GM21723 (cell line): ENCODE data around the gene SEPTIN10.

ENCODE experiments used
- ATAC-seq: cut with Tn5 transposase; IDR thresholded peaks from one replicate; pipeline ENCODE4 v1.9.1; 2021; ENCODE audit warnings: mild to moderate bottlenecking, moderate library complexity; ENCODE audit not compliant: unreplicated experiment

The SEPTIN10 gene

DNA sequence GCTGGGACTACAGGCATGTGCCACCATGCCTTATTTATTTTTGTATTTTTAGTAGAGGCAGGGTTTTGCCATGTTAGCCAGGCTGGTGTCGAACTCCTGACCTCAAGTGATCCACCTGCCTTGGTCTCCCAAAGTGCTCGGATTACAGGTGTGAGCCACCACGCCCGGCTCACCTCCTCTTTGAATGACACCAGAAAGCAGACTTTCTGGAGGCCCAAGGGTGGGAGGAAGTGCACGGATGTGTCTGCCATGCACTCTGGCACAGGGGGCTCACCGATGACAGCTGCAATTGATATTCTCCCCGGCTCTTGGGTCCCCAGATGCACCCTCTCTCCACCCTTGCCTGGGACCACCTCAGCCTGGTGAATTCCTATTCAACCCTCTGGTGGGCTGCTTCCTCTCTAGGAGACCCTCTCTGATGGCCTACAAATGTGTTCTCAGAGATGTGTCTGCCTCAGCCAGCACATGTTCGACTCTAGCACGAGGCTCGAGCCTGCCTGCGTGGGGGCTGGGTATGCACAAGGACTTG lies 87.3 kb downstream of the SEPTIN10 start:
- no peak for ATAC-seq

DNA sequence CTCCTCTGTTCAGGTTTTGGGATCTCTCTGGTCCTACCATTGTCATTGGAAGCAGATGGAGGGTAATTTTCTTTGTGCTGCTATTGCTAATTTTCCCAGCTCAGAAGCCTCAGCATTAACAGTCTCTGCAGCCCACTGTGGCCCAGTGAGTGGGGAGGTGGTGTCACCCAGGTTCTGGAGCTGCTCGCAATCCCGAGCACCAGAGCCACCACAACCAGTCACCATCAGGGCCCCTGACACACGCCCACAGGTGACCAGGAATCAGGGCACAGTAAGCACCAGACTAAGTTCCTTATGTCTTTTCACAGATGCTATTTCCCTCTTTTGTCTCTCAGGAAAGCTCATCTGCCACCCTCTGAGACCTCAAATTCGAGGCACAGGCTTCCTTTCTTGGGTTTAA lies 87.9 kb downstream of the SEPTIN10 start:
- no peak for ATAC-seq

GRCh38 chr2:109523536-109524361 lies 90.0 kb downstream of the SEPTIN10 start:
- ATAC-seq, result no peak

GRCh38 chr2:109523121-109523520 lies 90.6 kb downstream of the SEPTIN10 start:
- ATAC-seq, result no peak

DNA sequence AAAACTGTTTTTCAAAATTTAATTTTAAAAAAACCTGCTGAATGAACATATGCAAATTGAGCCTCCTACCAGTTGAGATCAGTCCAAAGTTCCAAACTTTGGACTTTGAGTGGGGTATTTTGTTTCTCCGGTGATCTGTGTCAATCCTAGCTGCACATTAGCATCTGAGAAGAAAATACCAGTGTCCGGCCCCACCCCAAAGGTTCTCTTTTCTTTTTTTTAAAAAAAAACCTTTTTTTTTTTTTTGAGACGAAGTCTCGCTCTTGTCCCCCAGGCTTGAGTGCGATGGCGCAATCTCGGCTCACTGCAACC lies 91.7 kb downstream of the SEPTIN10 start:
- no peak for ATAC-seq

- ATAC-seq, result no peak
Observed at GRCh38 chr2:109521233-109522062, 92.3 kb downstream of the SEPTIN10 start.

DNA sequence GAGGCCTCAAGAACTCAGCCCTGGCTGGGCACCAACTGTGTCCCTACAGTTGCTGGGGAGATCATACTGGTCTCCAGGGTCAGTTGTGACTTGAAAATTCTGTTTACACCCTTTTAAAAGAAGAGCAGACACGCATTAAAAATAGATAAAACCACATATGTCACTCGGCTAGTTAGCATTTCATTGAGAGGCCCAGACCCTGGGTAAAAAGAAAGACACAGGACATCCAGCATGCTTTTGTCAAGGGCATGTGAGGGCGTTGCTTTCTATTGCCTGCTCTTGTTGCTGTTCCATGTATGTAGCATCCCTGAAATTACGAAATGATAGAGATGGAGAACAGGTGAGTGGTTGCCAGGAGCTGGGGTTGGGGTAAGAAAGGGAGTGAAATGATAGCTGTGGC lies 94.3 kb downstream of the SEPTIN10 start:
- no peak for ATAC-seq

DNA sequence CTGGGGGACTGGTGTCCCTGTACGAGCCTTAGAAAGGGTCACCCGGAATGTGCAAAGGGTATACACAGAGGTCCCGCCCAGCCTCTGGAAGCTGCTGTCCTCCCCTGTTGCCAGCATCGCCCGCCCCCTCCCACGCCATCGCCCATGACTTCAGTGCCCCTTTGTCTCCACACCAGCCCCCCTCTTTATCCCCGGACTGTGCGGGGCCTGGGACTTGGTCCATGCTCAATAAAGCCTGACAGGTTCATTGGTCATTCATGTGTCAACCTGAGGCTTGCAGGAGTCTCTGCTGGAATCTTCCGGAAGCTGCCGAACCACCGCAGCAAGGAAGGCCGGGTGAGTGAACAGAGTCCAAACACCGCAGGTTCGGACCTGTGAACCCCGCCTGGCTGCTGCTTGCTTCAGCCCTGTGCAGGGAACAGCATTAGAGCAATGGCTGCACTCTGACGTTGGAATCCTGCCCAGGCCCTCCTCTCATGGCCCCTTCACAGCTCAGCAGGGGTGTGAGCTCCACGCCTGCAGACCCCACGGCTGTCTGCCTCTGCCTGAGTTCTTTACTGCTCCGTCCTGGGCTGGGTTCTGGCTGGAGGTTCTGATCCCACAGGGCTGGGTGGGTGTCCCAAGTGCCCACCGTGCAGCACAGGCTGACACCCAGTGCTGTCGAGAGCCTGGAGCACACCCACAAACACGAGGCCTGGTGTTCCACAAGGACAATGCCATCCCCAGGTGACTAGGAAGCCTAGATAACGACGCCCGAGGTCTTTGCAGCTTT lies 96.5 kb downstream of the SEPTIN10 start:
- ATAC-seq, result no peak

DNA sequence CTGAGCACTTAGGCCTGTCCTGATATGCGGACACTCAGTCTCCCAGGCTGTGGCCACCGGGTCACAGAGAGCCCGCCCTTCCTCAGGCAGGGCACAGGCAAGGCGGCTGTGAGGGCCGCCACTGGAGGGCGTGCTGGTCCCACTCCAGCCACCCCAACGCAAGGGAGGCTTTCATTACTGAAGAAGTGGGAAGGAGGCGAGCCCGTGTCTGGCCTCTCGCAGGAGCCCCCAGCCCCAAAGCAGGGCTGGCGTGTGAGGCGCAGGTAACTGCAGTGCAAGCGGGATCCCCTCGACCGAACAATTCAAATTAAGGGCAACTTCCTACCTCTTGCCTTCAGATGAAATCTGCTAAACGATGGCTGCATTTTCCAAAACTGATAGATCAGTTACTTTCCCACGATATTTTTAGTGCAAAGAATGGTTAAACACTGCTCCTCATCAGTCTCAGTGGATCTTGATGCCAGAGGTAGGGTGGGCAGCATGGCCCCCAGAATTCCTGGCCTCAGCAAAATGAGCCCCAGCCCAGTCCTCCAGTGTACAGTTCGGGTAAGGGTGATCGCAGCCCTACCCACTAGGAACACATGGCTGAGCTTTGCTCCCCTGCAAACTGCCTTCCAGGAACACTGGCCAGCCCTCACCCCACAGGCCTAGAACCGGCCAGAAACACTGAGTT lies 97.2 kb downstream of the SEPTIN10 start:
- ATAC-seq, result no peak

- no peak for ATAC-seq
Observed at GRCh38 chr2:109514857-109515256, 98.9 kb downstream of the SEPTIN10 start.

DNA sequence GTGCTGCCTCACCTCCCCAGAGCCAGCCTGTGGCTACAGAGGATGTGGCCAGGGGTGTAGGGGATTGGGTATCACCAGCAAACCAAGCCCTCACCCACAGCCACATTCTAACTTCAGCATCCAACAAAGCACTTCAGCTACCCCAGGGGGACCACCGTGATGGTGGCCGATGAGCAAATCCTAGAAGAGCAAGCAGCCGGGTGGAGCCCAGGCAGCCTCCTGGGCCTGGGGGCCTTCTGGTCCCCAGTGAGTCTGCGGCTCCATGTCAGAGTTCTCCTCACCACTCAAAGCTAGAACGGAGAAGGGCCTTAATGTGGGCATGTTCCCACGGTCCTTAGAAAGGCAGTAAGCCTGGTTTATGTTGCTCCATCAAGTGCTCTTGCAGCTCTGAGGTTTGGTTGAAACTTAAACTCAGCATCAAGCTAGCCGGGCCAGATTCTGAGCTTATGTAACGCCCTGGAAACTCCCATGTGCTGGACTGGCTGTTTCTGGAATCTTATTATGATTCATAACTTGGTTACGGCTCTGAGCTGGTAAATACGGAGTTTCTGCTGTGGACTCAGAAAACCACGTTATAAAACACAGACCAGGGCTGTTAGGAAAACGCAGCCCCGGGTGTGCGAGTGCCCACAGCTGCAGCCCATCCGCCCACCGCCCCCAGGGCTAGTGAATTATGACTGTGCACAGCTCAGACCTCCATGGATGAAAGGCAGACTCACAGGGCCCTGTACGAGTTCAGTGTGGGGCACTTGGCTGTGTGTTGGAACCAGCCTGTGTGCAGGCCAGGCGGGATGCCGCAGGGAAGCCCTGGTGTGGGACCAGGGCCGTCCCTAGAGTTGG lies 99.8 kb downstream of the SEPTIN10 start:
- peak; percentile 77 for ATAC-seq

- ATAC-seq, result no peak
Observed at GRCh38 chr2:109513230-109513629, 100.5 kb downstream of the SEPTIN10 start.

DNA sequence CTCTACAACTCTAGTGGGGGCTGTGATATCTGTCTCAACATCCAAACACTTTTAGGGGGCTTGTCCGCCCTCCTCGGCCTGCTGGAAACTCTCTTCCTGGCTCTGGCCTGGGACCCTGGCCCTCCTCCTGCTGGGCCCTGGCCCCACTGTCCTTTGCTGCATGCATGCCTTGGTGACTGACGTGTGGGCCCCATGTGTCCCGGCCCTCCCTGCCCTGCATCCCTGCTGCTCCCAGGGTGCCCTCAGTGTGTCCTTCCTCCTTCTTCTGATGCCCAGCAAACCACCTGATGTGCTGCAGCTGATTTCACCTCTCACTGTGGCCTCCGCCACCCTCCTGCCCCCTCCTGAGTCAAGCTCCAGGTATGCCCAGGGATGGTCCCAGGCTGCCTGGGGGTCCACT lies 101.7 kb downstream of the SEPTIN10 start:
- ATAC-seq, result no peak

- no peak for ATAC-seq
Observed at GRCh38 chr2:109511168-109511567, 102.6 kb downstream of the SEPTIN10 start.

- peak; percentile 26 for ATAC-seq
Observed at GRCh38 chr2:109510136-109511028, 103.4 kb downstream of the SEPTIN10 start.

DNA sequence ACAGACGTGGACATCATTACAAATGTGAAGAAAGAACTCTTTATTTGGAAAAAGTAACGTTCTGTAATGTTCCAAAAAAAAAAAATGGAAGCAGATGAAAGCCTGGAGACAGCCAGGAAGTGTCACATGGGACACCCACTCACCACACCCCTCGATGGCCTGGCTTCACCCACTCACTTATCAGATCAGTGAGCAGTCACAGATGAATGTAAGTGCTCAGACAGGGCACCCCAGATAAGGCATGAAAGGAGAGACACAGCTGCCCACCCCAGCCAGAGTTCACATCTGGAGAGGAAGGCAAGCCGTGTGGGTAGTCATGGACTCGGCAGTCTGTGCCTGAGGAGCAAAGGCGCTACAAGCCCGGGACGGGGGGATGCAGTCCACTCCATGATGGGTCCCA lies 105.2 kb downstream of the SEPTIN10 start:
- no peak for ATAC-seq

- no peak for ATAC-seq
Observed at GRCh38 chr2:109507828-109508227, 105.9 kb downstream of the SEPTIN10 start.

- no peak for ATAC-seq
Observed at GRCh38 chr2:109507217-109507616, 106.5 kb downstream of the SEPTIN10 start.

DNA sequence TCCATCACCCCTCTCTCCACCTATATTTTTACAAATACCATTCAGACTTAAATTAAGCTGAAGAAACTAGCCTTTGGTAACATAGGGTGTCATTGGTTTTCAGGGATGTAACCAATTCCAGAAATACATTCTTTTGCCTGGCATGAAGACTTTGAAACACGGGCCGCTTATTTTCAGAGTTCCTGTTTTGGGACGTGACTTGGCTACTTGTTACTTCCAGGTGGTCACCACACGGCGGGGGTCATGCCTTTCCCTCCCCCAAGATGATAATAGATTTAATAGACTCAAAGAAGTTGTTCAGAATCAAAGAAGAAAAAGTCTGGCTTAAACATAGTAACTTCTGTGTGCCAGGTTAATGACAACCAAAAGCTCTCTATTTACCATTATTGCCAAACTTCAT lies 110.6 kb downstream of the SEPTIN10 start:
- no peak for ATAC-seq
